Renal cortex interstitium (tissue), 11 donors: Measurements from ENCODE around the gene ROBO1. TPM values are rescaled to one million over a fixed set of nuclear protein-coding genes. Genes with fewer than 3 reads are reported as not detected.

Experiments used
- DNase-seq, 11 donors: peaks; one replicate each; pipeline ENCODE4 v3.0.0-alpha.2; 2013; ENCODE audit warnings: low read depth in 9 of 11, low spot score in 4 of 11; ENCODE audit errors: extremely low read depth in 1 of 11
- polyA plus RNA-seq, 3 donors: library from polyadenylated mRNA; unstranded; fragments of 120-200 nt; gene quantifications; one replicate each; pipeline ENCODE4 v1.2.1, GENCODE V29; 2013; ENCODE audit not compliant: insufficient read length in 3 of 3

Gene ROBO1
- polyA plus RNA-seq, 3 donors, result 106 to 124 (median 118) TPM

GRCh38 chr3:78565712-78566111 lies 1202.1 kb downstream of the ROBO1 start:
- no peak for DNase-seq

GRCh38 chr3:78562328-78562727 lies 1205.5 kb downstream of the ROBO1 start:
- DNase-seq, result no peak
